ENCODE data around the gene ATG4C. TPM values are rescaled to one million over a fixed set of nuclear protein-coding genes. Genes with fewer than 3 reads are reported as not detected.

Gene ATG4C
- polyA plus RNA-seq, 2 of the 4 experiments (the other 2 are of a cell fraction) = 6.5 to 14.8 TPM

DNA sequence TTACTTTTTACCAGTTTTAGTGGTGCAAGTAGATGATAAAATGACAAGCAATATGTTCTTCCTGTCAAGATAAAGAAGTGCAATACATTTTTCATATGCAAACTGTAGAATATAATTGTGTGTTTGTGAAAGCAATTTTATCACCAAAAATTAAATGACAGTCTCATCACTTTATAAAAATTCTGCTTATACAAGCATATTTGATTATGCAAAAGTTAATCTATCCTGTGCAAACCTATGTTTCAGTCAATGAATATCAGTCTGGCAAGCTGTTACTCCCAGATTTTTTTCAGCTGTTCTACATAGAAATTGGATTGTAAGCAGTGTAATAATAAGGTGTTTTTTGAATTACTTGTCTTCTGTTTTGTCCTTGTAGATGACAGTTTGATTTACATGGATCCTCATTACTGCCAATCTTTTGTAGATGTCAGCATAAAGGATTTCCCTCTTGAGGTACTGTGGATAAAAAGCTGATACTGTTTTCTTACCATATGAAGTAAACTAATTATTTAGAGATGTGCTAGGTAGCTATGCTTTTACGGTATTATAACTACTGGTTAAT is 50.5 kb downstream of the ATG4C start:
- DNase-seq (ENCODE audit: low read depth in 1 of 2, low spot score in 1 of 2) (no peak), ATAC-seq (no peak), FAIRE-seq (no peak)
- Histone ChIP-seq H3K9me3 (no peaks in the 10 kb centered on the region), H3K4me3 (no peak overlapping the region), H3K4me2 (no peak overlapping the region), H3K4me1 (no peaks in the 10 kb centered on the region), H3K27ac (no peak overlapping the region)
- 82% methylated on average over 1 of the region's 1 CpG for WGBS (ENCODE audit: missing lambda C conversion rate)
- POLR2A ChIA-PET = no interaction called here
- no peak for TF ChIP-seq MYC (IDR thresholded peaks at IDR 0.05; ENCODE audit: borderline replicate concordance, low read length)
- peak; percentile 42 for TF ChIP-seq MAFK (IDR thresholded peaks at IDR 0.05; ENCODE audit: partially characterized antibody)
- no peak for TF ChIP-seq GATA3 (IDR thresholded peaks at IDR 0.05; ENCODE audit: borderline replicate concordance)
- no peak for TF ChIP-seq RNF2 (IDR thresholded peaks at IDR 0.05; ENCODE audit: borderline replicate concordance, low read depth)
- TF ChIP-seq CHD2 (IDR thresholded peaks at IDR 0.05; ENCODE audit: low read length, partially characterized antibody) = no peak
- no peak for TF ChIP-seq NFE2L2 (conservative IDR thresholded peaks at IDR 0.05; ENCODE audit: low read length)
- no peak for TF ChIP-seq POLR2A (IDR thresholded peaks at IDR 0.05; ENCODE audit: low read length)
- CTCF ChIA-PET = no interaction called here

GRCh38 chr1:62836856-62837540 is 53.1 kb downstream of the ATG4C start:
- TF ChIP-seq MAFK (IDR thresholded peaks at IDR 0.05; ENCODE audit: partially characterized antibody) = no peak
- TF ChIP-seq EHF (CRISPR knock-in tag; IDR thresholded peaks at IDR 0.05) = no peak
- TF ChIP-seq MAX (IDR thresholded peaks at IDR 0.05) = no peak
- TF ChIP-seq, protein P1, sequence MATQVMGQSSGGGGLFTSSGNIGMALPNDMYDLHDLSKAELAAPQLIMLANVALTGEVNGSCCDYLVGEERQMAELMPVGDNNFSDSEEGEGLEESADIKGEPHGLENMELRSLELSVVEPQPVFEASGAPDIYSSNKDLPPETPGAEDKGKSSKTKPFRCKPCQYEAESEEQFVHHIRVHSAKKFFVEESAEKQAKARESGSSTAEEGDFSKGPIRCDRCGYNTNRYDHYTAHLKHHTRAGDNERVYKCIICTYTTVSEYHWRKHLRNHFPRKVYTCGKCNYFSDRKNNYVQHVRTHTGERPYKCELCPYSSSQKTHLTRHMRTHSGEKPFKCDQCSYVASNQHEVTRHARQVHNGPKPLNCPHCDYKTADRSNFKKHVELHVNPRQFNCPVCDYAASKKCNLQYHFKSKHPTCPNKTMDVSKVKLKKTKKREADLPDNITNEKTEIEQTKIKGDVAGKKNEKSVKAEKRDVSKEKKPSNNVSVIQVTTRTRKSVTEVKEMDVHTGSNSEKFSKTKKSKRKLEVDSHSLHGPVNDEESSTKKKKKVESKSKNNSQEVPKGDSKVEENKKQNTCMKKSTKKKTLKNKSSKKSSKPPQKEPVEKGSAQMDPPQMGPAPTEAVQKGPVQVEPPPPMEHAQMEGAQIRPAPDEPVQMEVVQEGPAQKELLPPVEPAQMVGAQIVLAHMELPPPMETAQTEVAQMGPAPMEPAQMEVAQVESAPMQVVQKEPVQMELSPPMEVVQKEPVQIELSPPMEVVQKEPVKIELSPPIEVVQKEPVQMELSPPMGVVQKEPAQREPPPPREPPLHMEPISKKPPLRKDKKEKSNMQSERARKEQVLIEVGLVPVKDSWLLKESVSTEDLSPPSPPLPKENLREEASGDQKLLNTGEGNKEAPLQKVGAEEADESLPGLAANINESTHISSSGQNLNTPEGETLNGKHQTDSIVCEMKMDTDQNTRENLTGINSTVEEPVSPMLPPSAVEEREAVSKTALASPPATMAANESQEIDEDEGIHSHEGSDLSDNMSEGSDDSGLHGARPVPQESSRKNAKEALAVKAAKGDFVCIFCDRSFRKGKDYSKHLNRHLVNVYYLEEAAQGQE (IDR thresholded peaks at IDR 0.05) = no peak
- no peak for TF ChIP-seq ZSCAN20 (CRISPR knock-in tag; IDR thresholded peaks at IDR 0.05)
- TF ChIP-seq CTCF (IDR thresholded peaks at IDR 0.05) = no peak
- no peak for TF ChIP-seq GATA3 (IDR thresholded peaks at IDR 0.05; ENCODE audit: borderline replicate concordance)
- TF ChIP-seq RFX5 (IDR thresholded peaks at IDR 0.05) = no peak
- TF ChIP-seq CBX2 (IDR thresholded peaks at IDR 0.05; ENCODE audit: borderline replicate concordance, low read depth) = no peak
- TF ChIP-seq POLR2AphosphoS2 (conservative IDR thresholded peaks at IDR 0.05; ENCODE audit: low read length) = no peak
- no peak for TF ChIP-seq HOXA7 (CRISPR knock-in tag; IDR thresholded peaks at IDR 0.05)
- no peak for TF ChIP-seq ZC3H11A (IDR thresholded peaks at IDR 0.05)
- TF ChIP-seq HOXB5 (CRISPR knock-in tag; IDR thresholded peaks at IDR 0.05) = no peak
- no peaks in the 10 kb centered on the region for H3K4me1 ChIP-seq
- H3K9me3 ChIP-seq = no peaks in the 10 kb centered on the region
- no peak overlapping the region for H3K4me3 ChIP-seq
- ATAC-seq = no peak
- no peak overlapping the region for H3K27ac ChIP-seq
- no peak for FAIRE-seq
- no peak overlapping the region for H3K4me2 ChIP-seq
- ChIA-PET POLR2A (no interaction called here), CTCF (interaction anchor here (0.9 to 1.0 kb wide), 2 partner anchors 9 to 605 kb away, joined by 3 to 4 read pairs; no protein-coding TSS in a partner anchor)
- DNase-seq (ENCODE audit: low read depth in 1 of 2, low spot score in 1 of 2) = no peak
